Stimulated activated CD4-positive, alpha-beta T cell treated with anti-CD3 and anti-CD28 coated beads, Interleukin-15, amount 100 ng/mL, for 48 hours (primary cell): ENCODE results near the gene CDH4.

Experiments
- DNase-seq, 2 donors: peaks; one replicate each; pipeline ENCODE4 v3.0.0-alpha.2; 2020; ENCODE audit warnings: low read depth in 2 of 2

The CDH4 gene

DNA sequence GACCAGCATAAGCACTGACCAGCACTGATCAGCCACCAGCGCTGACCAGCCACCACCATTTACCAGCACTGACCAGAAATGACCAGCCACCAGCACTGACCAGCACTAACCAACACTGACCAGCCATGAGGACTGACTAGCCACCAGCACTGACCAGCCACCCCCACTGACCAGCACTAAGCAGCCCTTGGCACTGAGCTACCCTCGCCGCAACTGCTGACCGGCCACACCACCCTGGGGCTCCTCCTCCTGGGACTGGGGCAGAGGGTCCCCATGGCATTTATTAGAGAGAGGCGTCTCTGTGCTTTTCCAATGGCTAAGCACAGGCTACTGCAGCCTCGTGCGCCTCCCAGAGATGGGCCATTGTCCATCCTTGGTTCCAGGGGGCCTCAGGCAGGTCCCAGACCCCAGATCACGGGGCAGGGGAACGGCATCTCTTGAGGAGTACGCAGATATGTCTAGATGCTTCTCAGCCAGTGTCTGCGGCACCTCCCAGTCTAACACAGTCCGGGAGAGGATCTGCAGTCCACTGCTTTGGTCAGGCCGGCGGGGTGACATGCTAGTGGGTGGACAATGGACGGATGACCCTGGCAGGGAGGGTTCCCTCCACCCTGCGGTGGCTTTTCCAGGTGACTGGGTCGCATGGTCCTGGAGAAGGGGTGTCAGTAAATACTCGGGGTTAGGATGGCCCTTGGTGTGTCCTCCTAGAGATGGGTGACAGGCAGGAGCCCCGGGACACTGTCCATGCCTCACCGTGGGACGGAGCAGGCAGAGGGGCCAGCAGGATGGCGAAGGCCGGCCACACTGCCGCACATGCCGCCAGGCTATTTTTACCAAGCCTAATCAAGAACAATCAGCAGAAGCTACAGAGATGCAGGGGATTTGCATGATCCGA is 645.6 kb downstream of the CDH4 start:
- no peak for DNase-seq

DNA sequence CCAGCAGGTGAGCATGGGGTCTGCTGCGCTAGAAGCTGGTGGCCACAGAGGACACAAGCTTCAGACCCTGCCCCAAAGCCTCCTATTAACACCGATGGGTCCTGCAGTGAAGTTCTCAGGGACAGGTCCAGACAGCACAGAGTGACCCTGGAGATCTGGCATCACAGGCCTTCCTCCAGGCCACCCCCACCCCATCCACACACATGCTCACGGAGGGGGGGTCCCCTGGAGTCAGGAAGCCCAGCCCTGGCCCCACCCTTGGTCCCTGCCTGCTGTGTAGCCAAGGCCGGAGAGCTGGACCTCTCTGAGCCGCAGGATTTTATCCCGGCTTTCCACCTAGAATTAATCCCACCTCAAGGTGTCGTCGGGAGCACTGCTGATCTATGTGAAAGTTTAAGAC is 646.3 kb downstream of the CDH4 start:
- no peak for DNase-seq

DNA sequence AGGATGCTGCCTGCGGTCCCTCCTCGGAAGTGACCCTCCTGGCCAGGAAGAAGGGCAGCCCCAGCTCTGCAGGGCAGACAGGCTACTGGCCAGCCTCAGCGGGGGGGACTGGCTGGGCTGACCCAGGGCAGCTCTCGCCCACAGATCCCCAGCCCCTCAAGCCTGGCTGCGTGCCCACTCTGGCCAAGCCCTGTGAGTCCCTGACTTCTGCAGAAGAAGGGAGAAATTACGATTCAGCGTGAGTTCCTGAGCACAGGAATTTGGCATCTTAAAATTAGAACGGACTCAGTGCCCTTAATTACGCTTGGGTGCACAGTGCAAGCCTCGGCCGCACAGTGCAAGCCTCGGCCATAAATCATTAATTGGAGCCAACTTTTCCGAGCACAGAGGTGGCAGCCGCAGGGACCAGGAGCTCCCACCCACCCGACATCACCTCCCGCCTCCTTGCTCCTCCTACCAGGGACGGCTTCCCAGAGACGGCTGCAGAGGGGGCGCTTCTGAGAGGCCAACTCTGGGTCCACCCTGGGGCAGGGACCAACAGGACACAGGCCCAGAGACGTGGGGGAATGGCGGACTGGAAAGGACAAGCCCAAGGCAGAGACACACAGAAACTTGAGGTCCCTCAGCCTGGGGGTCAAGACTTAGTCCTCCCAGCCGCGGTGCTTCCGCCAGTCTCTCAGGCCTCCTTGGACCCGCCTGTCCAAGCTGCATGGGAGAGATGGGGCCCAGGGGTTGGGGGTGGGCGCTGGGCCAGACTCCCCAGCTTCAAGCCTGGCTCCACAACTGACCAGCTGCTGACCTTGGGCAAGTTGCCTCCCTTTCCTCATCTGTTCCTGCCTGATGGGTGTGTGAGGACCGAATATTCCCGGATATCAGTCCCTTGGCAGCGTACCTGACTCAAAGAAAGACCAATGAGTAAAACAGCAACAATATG is 648.2 kb downstream of the CDH4 start:
- DNase-seq: no peak

DNA sequence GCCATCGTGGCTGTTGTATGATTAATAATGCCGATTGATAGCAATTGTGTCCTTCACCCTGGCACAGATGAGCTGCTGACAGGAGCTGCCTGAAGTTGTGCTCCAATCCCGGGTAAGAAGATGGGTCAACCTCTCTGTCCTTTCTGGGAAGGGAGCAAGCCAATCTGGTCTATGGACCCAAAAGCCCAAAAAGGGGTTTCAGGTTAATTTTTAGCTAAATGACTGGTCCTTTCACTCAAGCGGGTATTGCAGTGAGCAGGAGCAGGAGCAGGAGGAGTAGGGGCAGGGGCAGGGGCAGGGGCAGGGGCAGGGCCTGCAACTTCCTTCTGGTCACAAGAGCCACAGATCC is 648.9 kb downstream of the CDH4 start:
- no peak for DNase-seq

GRCh38 chr20:61901392-61902220 is 649.5 kb downstream of the CDH4 start:
- no peak for DNase-seq

GRCh38 chr20:61902221-61902869 is 650.3 kb downstream of the CDH4 start:
- no peak for DNase-seq

GRCh38 chr20:61903575-61904340 is 651.7 kb downstream of the CDH4 start:
- no peak for DNase-seq

GRCh38 chr20:61904456-61904855 is 652.4 kb downstream of the CDH4 start:
- DNase-seq: no peak

GRCh38 chr20:61905781-61906523 is 653.9 kb downstream of the CDH4 start:
- no peak for DNase-seq

GRCh38 chr20:61907081-61907891 is 655.2 kb downstream of the CDH4 start:
- DNase-seq: no peak

- DNase-seq: no peak
These were observed 656.3 kb downstream of the CDH4 start for GRCh38 chr20:61908057-61909026.

DNA sequence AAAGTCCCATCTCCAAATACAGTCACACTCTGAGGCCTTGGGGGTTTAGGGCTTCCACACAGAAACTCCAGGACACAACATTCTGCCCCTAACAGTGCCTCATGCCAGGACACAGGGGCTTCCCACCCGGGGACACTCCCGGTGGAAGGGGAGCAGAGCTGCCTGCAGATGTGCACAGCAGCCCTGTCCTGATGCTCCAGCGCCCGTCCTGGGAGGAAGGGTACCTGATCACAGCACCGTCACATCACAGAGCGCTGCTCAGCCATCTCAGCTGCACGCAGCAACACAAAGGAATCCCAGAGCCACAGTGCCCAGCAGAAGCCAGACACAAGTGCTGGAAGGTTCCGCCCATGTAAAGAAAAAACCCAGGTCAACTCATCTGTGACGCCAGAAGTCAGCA is 657.0 kb downstream of the CDH4 start:
- no peak for DNase-seq

DNA sequence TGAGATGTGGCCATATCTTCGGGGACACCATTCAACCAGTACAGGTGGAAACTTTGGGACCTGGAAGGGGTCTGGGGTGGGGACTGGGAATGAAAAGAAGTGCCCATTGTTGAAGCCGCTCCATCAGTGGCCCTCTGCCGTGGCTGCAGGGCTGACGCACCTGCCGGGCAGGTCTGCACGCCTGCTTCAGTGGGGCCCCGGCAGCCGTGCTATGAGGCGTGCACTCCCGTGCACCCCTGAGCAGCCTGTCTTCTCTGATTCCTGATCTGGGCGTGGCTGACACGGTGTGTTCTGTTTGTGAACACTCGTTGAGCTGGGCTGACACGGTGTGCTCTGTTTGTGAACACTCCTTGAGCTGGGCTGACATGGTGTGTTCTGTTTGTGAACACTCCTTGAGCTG is 657.8 kb downstream of the CDH4 start:
- DNase-seq: no peak

DNA sequence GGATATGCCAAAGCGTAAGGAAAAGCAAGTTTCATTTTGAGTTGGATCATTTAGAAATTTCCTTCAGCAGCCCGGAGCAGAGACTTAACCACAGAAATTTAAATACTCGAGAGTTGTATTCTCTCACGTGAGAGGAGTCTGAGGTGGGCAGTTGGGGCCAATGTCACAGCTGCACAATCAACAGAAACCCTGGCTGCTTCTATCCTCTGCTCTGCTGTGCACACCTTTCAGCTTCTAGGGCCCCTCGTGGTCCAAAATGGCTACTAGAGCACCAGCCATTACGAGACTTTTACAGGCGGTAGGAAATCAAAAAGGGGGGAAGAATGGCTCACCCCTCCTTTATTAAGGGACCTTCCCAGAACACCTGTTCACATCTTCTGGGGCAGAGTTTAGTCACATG is 659.8 kb downstream of the CDH4 start:
- no peak for DNase-seq

- DNase-seq: no peak
These were observed 660.8 kb downstream of the CDH4 start for GRCh38 chr20:61912665-61913422.

GRCh38 chr20:61913423-61914225 is 661.6 kb downstream of the CDH4 start:
- DNase-seq: no peak
